HG03460 (cell line): Measurements from ENCODE around the gene KIF6.

Experiments used
- ATAC-seq: cut with Tn5 transposase; IDR thresholded peaks from one replicate; pipeline ENCODE4 v1.9.1; 2021; ENCODE audit not compliant: unreplicated experiment

Gene KIF6

DNA sequence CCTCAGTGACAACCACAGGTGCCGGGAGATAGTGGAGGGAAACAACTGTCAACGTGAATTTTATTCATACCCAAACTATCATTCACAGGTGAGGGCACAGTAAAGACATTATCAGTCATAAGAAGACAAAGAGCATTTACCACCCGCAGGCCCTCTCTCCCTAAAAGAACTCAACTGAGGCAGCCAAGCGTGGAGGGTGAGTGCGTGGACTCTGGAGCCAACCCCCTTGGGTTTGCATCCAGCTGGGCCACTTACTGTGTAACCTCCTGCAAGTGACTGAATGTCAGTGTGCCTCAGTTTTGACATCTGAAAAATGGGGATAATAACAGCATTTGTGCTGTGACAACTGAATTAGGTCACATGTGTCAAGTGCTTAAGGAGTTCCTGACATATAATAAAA is 332.1 kb downstream of the KIF6 start:
- ATAC-seq, result no peak

DNA sequence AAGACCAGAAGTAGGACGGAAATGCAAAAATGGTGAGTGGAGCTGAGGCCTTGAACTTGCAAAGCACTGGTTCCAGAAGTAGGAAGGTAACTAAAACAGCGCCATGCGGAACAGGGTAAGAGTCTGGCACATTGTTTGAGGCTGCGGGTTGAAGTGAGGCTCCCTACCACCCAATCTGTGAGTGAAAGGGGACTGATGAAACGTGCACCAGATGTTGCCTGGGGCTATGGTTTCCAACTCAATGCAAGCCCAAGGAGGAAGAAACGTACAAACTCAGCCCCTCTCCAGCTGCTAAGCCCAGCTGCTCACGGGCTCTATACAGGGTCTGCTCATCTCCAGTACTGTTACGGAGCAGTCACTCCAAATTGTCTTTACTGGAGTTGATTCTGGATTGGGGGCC is 334.0 kb downstream of the KIF6 start:
- ATAC-seq, result no peak

DNA sequence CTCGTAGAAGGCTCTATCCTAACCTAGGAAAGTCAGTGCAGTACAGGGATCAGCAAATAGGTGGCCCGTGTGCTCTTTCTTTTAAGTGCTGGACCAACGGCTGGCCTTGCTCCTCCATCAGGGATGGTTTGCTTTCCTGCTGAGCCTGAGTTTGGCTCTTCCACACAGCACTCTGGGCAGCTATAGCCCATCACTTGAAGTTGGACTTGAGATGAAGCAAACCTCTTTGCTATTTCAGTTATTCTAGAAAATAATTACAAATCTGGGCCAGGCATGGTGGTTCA is 335.8 kb downstream of the KIF6 start:
- ATAC-seq, result no peak

DNA sequence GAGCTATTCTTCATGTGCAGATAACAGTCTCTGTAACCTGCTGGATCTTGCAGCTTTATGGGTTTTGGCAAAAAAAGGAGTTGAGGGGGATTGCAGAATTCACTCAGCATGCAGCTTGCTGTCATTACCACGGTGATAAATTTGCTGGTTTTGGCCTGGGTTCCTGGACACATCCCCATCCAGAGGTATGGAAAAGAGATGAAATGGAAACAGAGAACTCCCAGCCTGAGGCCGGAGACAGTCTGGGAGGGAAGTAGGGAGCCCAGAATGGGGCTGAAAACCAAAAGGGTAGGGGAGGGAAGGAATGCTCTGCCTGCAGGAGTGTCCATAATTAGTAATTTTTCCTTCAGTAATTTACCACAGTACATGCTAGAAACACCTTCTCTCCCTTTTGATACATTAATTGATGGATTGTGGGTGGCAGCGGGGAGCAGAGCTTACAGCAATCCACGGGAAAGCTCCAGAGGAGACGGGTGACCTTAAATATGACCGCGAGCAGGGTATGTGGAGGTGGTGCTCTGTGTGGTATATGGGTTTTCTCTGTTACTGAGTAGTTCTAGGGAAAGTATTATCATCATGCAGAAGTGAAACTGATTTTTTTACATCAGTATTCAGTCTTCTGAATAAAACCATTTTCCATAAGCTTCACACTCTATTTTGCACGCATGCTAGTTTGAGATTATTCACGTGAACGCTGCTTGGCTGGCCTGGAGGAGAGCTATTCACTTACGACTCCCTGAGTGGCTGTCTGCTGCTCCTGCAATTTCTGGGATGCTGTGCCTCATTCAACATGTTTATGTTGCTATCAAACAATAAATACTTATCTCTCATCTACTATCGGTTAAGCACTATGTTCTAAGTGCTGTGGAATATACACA is 336.4 kb downstream of the KIF6 start:
- no peak for ATAC-seq

DNA sequence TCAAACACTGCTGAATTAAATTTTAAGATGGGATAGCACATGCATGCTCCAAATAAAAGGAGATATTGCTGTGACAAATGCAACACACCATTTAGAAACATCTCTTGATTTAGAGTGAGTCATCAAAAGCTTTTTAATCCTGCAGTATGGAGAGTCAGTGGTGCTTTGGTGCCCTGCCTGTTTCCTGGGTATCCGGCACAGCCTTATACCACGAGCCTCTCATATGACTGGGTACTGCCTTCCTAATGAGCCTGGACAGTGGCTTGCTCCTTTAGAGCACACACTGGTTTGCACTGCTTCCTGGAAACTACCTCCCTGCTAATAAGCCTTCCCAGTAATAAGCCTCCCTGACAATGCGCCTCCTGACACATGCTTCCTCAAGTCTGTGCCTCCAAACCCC is 337.4 kb downstream of the KIF6 start:
- no peak for ATAC-seq

DNA sequence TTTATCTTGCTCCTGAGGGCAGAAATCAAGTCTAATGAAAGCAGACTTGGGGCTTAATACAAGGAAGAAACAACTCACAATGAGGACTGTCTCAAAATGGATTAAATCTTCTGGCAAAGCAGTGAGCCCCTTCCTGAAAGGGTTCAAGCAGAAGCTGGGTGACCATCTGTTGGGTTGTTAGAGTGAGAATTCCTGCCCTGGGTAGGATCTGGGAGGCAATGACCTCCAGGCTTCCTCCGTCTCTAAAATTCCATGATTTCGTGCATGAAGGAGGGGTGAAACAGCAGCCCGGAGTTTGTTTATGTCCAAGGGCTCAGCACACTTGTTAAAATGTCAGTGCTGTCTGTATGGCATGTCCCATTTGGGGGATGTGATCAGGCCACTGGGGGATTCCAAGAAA is 338.7 kb downstream of the KIF6 start:
- no peak for ATAC-seq

DNA sequence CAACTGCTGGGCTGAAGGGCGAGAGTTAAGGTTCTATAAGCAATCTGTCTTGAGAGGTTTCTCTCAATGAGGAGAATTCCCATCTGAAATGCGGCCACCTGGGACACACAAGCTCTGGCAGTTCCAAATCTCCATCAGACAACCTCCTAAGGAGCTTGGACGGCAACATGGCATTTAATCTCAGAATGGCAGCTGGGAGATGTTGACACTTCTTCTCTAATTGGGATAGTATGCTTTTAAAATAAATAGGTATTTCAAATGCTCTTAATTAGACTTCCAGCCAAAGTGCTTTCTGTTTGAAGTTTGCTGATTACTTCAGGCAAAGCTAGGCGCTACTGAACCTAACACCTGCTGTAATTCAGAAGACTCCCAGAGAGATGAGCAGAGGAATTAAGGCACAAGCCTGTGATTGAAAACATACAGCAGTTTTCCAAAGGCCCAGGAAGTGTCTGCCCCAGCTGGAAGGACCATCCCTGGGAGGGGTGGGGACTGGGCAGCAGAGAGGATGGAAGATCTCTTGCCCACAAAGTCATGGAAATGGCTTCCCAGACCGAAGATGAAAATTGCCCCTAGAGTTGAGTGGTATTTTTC is 343.6 kb downstream of the KIF6 start:
- no peak for ATAC-seq

DNA sequence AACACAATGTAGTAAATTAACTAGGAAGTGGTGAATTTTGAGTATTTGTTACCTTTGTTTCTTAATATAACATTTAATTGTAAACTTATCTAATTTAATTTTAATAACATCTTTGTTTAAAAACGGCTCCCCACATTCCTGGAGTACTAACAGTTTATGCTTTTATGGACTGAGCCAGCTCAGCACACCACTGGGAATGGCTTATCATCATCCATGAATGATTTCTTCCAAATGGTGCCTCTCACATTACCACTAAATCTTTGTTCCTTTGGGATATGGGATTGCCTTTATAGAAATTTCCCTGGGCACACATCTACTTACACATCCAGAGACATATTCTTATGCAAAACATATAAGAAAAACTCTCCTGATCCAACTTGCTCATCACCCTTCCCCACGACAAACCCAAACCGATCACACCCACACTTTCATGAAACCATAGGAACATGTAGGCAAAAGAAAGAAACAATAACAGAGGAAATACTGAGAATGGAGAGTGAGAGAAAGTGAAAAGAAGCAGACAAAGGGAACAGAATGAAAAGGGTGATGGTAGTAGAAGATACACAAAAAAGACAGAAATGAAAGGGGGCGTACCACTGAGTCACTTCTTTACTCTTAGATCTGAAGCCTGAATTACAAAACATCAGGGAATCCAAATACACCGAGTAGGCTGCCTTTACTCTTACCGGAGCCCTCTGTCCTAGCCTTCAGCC is 344.2 kb downstream of the KIF6 start:
- no peak for ATAC-seq

DNA sequence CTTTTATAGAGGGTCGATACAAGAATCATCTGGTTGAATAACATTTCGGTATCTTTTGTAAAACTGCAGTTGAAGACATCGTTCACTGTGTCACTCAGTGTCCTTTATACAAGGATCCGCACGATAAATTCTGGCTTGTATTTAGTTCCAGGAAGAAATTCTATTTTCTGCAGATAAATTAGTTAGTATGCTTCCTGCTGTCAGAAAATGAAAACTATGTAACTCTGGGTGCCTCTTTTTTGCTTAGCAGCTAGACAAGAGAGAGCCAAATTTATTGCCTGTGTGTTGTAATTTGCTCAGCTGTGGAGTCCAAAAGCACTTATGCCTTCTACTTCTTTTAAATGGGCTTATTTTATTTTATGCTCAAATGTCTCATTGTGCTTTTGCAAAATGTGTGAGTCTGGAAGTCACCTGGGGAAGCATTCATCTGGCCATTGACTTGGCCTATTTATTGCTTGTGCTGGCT is 346.2 kb downstream of the KIF6 start:
- no peak for ATAC-seq

DNA sequence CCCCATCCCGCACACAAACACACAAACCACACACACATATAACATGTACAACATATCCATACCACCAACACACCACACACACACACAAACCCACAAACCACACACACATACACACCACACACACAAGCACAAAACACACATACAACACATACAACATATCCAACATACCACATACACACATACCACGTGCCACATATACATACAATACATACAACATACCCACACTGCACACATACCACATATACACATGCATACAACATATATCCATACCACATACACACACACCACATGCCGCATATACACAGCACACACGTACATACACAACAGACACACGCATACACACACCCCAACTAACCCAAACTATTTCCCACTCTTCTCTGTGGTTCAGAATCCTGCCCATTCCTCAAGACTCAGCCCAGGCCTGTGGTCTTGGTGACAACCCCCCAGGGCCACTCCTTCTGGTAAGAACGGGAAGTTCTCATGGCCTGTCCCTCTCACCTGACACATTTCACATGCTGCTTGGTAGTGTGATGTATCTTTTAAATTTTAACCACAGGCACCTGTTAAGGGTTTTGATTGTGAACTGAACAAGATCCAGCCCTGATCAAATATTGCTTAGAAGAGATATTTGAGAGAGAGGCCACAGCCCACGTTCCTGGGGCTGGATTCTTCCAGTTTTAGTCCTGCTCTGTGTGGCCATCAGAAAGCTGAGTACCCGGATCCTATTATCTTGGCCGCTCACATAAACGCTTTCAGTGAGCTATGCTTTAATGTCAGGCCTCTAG is 346.8 kb downstream of the KIF6 start:
- ATAC-seq, result no peak

DNA sequence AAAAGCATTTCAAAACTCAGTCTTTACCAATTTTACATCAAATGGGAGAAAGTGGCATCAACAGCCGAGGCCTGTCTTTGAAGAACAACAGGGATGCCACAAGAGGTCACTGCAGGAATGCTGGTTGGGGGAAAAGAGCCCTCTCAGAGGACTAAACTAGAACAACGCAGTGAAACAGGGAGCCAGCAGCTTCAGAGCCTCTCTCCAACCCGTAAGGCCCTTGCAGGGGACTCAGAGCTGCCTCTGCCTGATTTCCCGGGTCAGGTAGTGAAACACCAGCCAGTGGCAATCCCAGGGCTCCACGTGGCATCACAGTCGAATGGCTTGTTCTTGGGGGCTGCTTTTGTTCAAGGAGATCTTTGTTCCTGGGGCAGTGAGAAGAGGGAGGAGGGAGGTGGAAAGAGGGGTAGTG is 347.7 kb downstream of the KIF6 start:
- ATAC-seq, result no peak

DNA sequence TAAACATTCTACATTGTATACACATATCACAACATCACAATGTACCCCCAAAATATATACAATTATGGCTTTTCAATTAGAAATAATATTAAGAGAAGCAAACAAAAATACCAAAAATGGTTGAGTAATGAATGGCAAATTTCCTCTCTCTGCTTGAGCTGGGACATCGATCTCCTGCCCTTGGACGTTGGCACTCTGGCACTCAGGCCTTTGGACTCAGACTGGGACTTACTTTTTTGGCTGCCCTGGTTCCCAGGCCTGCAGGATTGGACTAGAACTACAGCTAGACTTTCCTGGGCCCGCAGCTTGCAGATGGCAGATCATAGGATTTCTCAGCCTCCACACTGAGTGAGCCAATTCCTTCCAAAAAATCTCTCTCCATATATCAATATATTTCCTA is 349.8 kb downstream of the KIF6 start:
- ATAC-seq, result no peak

DNA sequence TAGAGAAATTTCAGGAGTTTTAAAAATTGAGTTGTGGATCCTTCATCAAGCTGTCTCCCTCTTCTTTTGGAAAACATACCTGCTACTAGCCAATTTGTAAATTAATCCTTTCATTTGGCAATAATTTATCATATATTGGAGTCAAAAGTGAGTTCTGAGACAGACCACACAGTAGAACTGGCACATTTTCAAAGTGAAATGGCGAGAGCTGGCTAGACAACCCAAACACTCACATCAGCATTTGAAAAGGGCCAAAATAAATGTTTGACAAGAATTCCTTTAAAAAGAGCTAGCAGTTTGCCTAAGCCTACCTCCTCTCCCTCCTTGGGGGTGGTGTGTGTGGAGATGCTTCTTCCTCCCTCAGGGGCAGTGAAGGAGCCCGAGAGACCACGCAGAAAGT is 354.8 kb downstream of the KIF6 start:
- ATAC-seq, result no peak

DNA sequence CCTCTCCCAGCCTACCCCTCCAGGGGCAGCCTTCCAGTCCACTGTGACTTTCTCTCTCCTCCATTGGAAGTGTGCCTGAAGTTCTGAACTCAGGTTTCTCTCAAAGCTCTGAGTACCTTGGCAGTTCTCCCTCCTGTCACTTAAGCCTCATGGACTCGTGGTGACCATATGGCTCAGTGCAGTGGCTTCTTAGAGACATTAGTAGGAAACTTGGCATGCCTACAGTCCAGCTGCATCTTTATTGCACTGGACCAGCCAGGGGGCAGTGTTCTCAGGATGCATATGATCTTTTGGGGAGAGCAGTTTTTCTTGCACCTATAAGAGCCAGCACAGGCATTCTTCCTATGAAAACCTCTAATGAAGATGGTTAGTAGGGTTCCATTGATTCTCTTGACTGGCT is 355.2 kb downstream of the KIF6 start:
- no peak for ATAC-seq

DNA sequence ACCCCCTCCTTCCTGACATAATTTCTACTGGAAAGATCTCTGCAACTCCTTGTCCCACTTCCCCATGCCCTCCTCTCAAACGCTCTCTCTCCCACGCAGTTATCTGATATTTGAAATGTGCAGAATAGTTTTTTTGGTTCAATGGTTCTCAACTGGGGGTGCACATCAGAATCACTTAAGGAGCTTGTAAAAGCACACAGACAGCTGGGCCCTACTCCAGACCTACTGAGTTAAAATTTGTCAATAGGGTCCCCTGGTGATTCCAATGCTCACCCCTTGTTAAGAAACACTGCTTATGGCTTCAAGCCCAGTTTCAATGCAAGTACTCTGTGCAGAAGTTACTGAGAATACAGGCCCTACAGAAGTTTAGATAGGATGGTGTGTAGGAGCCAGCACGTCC is 357.5 kb downstream of the KIF6 start:
- ATAC-seq, result no peak

DNA sequence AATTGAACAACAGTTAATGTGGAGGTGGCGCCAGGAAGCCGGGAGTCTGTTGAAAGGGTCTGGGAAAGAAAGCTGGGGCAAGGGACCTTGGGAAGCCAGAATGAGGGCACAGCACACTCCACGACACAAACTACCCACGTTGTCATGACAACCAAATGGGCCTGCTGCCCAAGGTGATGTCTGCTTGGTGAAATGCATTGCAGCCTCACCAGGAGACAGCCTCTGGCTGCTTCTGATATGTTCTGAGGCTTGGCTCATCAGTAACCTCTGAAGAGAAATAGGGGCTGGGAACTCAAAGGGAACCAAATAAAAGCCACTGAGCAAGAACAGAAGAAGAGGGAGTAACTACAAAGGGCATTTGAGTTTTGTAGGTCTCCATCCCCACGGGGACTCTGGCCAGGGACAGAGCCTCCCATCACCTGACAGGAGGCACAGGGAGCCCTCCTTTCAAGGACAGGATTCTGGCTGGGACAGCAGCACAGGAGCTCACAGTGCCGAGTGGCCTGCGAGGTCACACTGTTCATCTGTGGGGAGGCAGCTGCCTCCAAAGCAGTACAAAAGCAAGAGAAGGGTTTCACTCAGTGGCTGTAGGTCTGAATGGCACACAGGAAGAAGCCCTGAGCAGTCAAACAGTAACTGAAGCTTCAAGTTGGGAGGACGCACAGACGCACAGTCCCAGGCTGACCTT is 358.1 kb downstream of the KIF6 start:
- no peak for ATAC-seq

DNA sequence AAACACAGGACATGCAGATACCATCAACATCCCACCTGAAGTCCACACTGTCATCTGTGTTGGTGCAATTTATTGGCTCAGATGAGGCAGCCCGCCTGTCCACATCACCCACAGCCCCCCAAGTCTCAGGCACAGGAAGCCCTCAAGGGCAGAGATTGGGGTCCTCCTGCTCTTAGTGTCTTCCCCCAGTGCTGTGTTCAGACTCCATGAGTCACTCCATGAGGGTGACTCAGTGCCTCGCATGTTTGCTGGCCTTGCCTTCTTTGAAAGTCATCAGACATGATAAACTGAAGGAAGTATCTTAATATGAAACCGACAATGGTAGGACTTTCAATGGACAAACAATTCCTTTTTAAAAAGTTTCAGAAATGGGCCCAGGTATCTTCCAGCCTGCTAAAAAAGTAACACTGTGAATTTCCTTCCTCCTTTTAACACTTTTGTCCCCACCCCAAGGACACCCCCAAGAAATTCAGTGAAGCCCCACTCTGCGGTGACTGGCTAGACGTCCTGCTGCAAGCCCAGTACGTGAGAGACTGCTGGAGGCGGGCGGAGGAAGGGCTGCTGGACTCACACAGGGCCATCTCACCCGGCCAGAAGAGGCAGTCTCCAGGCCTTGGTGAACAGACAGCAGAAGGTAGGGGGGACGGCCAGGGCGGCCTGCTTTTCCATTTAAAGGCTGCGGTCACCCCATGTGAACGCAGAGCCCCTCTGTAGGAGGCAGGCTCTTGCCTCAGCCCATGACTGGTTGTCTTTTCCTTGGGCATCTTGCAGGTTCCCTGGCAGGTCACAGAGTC is 359.7 kb downstream of the KIF6 start:
- ATAC-seq, result no peak

DNA sequence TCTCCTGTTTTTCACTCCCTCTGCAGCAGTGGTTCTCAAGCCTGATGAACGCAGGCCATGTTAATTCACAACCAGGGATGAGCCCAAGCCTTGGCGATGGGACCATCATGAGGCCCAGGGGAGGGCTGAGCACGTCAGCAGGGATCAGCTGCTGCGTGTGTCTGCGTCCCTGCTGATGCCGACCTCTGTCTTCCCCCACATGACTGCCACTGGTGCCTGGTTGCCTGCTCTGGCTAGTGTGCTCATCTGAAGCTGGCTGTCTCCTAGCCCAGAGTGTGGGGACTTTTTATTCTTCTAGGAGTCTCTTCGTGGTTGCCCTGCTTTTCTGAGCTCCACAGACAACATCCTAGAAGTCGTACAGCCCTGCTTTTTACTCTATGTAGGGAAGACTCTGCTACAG is 361.9 kb downstream of the KIF6 start:
- no peak for ATAC-seq

DNA sequence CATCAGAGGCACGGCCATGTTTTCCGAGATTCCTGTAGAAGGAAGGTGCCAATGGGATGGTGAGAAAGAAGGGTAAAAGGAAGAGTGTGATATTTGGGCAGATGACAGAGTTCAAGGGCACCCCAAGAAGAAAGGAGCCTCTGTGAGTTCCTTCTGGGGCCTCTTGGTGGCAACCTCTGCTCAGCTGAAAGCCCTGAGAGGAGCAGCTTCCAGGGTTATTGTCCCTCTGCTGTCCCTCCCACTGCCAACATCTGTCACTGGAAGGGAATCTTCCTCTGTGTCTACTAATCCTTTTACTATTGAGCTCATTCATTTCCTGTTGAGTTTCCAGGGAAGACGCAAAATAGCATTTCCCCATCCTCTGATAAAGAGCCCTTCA is 362.7 kb downstream of the KIF6 start:
- ATAC-seq, result no peak
